GM21529 (cell line): Measurements from ENCODE around the gene CERK.

Source experiments
- ATAC-seq: cut with Tn5 transposase; IDR thresholded peaks from one replicate; pipeline ENCODE4 v1.9.1; 2021; ENCODE audit not compliant: unreplicated experiment

The CERK gene

DNA sequence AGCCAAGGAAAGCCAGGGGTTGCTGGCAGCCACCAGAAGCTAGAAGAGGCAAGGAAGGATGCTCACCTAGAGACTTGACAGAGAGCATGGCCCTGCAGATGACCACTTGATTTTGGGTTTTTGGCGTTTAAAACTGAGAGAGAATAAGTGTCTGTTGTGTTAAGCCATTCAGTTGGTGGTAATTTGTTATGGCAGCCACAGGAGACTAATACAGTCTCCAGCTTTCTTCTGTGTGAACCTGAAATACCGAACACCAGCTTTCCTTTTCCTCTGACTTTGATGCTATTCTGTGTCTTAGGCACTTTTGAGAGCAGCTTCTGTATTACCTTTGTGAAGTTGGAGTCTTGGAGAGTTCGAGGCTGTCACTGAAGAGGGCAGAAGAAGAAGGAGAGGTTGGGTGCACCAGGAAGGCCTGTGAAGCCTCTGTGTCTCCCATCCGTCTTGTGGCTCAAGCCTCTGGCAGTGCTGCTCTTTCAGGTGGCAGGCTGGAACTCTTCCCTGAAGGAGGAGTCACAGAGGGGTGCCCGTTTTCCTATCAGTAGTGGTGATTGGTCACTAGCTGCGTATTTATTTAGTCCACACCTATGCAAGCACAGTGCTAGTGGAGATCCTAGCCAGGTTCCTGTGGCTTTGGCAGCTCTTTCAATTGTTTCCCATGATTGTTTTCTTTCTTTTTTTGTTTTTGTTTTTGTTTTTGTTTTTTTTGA, 26.9 kb upstream of the CERK start:
- no peak for ATAC-seq

DNA sequence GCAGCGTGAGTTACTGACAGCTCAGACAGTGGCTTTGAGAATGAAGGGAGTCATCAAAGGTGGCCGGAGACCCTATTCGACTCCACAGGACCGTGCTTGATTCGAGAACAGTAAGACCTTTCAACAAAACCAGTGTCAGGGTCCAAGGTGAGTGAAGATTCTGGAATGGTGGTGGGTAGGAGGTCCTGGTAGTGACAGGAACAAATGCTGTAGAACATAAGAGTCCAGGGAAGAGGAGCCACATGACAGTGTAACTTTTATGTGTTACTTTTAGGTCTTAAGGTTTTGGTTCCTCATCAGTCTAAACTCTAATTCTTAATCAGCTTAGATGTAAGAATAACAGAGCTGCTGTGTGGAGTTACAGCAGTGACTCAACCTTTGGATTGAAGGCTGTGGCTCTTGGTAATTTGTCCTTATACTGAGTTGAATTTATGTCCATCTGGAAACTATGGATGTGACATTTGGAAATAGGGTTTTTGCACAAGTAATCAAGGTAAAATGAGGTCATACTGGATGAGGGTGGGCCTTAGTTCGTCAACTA, 26.2 kb upstream of the CERK start:
- ATAC-seq, result no peak

DNA sequence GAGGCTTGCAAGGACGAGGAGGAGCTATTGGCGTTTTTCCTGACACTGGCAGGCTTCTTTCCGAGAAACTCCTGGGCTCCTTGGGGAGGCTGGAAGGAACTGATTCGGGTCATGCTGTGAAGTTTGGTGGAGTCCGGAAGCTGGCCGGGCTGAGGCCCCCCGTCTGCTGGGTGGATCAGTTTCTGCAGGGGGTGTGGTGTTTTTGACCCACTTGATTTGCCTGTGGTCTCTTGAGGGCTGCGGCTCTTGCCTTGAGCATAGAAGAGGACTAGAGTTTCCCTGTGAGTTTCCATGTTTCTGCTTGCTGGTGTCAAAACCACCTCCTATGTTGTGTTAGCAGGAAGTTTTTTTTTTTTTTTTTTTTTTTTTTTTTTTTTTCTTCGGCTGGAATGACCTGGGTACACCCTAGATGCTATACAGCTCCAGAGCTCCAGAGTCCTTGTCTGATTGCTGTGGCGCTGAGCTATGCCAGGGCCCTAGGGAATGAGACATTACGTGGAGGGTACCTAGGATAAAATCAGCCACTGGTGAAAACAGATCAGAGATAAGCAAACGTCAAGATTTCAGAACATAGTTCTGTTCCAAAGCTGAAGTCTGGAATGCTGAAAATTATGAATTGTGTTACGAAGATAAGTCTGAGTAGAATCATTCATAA, 25.1 kb upstream of the CERK start:
- peak; percentile 60 for ATAC-seq

DNA sequence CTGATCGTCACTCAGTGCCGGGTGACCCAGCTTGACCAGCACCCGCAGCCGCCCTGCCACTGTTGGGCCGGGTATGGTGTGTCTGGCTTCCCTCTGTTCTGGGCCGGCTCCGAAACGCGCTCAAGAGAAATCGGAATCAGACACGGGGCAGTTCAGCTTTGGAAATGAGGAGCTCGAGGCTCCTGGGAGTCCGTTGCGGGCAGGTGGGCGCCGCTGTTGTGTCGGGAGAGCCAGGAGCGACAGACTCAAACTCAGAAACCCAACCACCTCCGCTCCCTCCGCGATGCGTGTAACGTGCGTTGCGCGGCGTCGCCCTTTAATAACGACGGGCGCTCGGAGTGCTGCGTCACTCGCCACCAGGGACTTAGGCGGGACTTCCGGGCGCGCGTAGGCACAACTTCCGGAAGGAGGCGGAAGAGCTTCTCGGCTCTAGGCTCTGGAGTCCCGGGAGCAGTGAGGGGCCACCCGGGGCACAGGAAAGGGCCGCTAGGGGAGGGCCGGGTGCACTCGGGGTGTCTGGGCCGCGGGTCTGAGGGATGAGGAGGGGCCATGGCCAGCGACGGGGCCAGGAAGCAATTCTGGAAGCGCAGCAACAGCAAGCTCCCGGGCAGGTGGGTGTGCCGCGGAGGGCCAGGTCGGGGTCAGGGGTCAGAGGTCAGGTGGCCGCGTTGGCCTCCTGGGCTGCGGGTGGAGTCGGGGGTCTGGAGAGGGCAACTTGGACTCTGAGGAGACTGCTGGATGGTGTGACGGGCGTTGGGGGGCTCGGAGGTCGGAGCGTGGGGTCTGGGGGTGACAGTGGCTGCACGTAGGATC, 24.4 kb upstream of the CERK start, which contains the start of gene TBC1D22A:
TBC1D22A (plus strand) TSS at position 413 of the 813 bp plus-strand sequence; CDS start at position 550, 137 bp downstream.
- ATAC-seq, result peak; percentile 67

DNA sequence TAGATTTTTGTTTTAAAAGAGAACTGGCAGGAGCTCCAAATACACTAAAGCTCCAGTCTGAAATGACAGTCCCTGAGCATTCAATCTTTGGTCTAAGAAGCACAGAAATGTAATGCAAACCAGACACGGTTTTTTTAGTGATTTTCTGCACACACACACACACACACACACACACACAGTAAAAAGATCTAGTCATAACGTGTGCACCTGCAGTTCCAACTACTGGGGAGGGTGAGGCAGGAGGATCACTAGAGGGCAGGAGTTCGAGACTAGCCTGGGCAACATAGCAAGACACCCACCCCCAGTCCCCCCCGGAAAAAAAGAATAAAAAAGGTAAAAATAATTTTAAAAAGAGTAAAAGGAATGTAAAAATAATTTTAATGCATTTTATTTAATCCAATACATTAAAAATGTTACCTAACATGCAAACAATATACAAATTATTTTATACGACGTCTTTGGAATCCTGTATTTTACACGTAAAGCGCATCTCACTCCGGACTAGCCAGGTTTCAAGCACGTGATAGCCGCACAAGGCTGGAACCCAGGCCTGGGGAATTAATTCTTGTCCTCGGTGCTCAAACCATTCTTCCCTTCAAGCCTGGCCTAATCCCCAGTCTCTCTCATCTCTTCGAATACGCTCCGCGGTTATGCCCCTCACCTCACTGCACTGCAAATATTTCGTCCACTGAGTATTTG, 23.6 kb upstream of the CERK start:
- ATAC-seq, result no peak

DNA sequence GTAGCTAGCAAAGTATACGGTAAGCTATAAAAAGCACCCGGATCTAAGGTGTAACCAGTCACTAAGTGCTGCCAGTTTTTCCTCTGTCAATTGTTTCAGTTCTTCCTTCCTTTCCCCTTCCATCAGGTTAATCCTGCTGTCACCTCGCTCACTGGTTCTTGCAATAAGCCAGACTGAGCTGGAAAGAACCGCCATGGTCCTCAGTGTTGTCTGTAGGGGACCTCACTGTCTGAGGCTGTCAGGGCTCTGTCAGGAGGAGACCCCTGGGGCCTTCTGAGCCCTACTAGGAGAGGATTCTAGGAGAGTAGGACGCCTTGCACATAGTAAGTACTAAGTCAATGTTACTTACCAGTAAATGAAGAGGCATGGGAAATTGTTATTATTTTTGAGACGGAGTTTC, 23.0 kb upstream of the CERK start:
- ATAC-seq, result no peak

DNA sequence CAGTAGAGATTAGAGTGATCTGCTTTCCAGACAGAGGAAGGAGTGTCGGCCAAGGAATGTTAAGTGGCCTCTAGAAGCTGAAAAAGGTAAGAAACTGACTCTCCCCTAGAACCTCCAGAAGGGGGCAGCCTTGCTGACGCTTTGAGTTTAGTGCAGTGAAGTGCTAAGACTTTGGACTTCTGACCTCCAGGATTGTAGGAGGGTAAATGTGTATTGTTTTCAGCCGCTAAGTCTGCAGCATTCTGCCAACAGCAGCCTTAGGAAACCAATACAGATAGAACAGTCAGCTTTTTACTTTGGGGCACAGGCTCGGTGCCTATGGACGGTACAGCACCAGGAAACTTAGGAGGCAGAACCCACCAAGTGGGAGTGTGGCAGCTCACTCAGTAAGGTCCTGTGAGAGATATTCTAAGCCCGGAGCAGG, 20.8 kb upstream of the CERK start:
- ATAC-seq, result no peak

DNA sequence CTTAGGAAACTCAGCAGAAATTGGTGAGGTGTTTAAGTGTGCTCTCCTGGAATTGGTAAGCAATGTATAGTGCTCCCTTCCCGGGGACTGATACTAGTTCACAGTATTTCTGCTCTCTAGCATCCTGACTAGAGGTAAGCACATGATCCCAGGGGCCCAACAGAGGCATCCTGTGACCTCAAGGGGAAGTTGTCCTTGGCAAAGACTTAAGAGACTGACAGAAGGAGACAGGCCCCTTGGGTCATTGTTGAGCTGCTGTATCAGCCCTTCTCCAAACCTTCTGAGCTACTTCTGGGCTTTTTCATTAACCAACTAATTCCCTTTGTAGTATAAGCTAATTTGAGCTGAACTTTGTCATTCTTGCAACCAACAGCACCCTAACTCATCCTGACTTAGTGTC, 20.1 kb upstream of the CERK start:
- ATAC-seq, result no peak

DNA sequence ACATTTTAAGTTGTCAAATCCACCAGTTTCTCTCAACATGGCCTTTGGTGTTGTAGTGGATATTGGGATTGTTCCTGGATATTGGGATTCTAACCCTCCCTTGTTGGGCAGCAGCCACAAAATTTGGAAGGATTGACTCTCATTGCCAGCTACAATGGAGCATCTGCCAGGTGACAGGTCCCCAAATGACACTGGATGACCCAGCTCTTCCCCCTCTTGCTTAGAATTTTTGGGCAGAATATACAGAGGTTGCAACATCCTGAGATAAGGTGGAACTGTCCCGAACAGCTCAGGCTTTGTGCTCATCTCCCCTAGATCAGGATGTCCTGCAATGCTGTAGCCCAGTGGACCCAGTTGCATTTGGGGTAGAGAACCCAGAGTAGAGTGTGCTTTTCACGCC, 19.1 kb upstream of the CERK start:
- ATAC-seq, result no peak

DNA sequence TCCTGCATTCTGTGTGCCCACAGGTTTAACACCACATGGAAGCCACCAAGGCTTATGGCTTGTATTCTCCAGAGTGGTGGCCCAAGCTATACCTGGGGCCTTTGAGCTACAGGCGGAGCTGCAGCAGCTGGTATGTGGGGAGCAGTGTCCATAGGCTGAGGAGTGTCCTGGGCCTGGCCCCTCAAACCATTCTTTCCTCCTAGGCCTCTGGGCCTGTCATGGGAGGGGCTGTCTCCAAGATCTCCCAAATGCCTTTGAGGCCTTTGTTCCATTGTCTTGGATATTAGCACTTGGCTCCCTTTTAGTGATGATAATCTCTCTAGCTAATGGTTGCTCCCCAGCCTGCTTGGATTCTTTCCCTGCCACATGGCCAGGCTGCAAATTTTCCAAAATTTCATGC, 18.0 kb upstream of the CERK start:
- no peak for ATAC-seq

DNA sequence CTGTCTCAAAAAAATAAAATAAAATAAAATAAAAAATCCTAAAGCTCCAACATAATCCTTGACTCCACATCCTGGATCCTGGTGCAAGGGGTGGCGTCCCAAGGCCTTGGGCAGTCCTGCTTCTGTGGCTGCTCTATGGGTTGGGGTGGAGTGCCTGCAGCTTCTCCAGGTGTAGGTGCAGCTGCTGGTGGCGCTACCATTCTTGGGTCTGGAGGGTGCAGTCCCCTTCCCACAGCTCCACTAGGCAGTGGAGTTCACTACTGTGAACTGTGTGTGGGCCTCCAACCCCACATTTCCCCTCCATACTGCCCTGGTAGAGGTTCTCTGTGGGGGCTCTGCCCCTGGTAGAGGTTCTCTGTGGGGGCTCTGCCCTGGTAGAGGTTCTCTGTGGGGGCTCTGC, 17.5 kb upstream of the CERK start:
- no peak for ATAC-seq

DNA sequence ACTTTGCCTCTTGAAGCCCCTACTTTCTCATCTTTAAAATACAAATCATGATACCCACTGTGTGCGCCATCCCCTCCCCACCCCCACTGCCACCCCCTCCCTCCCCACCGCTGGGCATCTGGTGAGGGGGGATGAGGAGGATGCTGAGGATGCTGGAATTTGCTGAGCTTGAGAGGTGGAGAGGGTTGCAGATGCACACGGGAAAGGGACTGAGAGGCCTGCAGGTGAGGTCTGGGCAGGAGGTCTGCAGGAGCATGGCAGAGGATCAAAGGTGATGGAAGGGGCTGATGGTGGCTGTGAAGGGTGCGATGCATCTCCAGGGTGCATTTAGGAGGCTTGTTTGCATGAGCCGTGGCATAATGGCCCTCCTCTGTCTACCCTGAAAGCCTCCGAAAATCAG, 16.8 kb upstream of the CERK start:
- ATAC-seq, result no peak

DNA sequence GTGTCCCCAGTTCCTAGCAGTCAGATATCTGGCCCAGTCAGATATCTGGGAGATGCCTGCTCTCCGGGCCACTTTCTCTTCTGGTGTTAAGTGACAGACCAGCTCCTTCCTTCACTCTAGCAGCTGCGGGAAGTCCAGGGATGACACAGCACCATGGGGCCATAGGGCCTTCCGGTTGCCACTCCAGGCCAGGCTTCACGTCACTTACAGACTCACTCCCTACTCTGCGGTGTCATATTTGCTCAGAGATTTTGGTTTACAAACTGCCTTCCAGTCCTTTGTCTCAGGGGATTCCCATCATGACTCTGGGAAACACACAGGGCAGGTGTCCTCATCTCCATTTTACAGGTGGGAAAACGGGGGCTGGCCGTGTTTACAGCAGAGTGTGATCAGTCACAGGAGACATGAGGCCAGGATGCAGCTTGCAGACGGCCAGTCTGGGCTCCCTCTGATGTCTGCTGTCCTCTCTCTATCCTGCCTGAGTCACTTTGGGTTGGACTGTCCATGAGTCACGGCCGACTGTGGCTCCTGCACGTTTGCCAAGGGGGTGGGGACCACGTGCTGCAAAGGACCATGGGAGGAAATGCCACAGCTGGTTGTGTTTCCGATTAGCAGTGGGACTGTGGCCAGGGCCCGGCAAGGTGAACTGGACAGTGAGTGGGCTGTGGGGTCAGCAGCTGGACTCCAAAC, 16.2 kb upstream of the CERK start:
- ATAC-seq, result no peak

DNA sequence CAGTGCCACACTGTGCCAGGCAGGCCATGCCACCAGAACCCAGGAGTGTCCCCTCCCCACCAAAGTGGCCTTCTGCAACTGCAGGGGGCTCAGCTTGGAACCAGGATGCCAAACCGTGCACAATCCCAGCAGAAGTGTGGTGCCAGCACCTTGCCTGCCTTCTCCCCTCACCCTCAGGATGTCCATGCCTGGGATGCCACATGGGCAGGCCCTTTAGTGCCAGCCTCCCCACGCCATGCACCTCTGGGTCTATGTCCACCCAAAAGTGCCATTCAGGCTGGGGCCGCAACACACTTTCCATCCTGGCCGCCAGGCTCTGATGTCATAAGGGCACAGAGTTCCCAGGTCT, 15.7 kb upstream of the CERK start:
- no peak for ATAC-seq

DNA sequence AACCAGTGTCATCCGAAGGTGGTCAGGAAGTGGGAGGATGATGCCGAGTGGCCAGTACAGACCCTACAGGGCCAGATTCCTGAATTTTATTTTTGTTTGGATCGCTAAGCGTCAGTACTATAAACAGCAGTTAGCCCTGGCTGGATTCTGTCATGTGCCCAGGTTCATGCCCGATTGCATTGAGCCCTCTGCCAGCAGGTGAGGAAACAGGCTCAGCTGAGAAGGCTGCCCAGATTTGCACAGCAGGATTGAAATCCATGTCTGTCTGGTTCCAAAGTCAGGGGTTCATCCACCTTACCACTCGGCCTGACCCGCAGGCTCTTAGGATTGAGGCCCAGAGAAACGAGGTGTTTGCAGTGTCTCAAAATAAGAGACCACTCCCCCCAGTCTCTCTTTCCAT, 15.3 kb upstream of the CERK start:
- ATAC-seq, result no peak

DNA sequence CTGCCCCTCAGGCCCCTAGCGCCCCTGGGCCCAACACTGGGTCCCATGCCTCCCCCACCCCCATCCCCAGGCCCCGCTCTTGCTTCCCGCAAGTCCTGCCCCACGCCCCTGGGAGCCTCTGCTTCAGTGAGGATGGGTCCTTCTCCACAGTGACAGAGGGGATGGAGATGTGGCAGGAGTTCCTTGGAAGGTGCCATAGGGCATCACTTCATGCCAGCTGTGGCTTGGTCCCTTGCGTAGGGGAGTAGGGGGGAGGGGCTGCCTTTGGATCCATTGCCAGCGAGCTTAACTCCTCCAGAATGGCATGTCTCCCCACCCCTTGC, 14.9 kb upstream of the CERK start:
- ATAC-seq, result no peak

DNA sequence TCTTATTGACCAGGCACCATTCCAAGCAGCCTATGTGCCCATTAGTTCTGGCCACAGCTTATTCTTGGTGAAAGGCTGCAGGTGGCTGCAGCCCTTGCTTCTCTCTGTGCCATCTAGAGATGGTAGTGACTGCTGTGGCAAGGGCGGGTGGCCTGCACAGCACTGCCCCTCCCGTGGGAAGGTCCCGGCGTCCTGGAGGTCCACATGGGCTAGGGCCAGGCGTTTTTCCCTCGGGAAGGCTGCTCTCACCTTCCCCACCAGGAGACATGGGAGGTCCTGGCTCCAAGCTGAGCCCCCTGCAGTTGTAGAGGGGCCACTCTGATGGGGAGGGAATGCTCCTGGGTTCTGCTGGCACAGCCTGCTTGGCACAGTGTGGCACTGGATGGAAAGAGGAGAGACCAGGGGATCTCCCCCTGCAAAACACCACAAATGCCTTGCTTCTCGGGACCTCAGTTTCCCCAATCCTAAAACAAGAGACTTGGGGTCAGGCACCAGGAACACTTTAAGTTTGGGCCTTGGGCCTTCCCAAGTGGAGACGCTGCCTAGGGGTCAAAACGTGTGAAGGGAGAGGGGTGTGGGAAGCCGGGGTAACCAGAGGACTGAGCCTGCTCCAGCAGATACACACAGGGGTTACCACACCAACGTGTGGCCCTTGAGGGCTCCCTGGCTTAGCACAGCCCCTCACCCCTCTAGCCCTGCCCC, 14.4 kb upstream of the CERK start:
- ATAC-seq, result no peak

DNA sequence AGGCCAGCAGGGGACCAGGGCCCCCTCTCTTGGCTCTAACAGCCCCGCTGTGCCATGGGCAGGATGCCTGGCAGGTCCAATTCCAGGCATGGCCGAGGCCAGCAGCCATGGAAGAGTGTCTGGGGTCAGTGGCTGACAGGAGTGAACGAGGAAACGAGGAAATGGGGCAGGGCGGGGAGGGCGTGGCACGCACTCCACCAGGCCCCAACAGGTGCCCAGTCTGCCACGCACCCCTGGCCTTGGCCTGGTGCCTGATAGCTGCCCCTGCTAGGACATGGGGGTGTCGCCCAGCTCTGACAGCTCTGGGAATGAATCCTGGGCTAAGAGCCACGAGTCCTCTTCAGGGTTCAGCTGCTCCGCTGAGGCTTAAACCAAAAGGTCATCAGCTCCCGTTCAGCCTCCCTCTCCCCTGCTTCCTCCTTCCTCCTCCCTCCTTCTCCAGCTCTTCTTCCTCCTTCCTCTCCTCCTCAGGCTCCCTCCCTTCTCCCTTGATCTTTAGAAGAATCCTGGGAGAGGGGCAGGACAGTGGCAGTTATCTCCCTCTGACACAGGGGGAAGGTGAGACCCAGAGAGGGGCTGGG, 12.9 kb upstream of the CERK start:
- ATAC-seq, result no peak

DNA sequence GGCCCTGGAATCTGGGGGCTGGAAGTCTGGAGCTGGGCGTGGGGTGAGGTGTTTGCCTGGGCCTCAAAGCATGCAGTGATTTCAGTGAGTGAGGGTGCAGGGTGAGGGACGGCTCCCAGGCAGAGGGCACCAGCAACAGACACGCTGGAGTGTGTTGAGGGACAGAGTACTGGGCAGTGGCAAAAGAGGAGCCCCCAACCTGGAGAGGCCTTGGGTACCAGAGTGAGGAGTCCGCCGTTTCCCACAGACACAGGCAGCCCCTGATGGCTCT, 12.4 kb upstream of the CERK start:
- ATAC-seq, result no peak
